GM18861 (cell line): Measurements from ENCODE around the gene RPL37.
A peak's percentile ranks its signal among the peaks of the same experiment; 100 is the strongest.
"Not testable (repeated sequence)": the region's sequence is repeated elsewhere in the genome, so short reads cannot be mapped to it uniquely, and the experiment has no call there.

Source experiments
- ATAC-seq: cut with Tn5 transposase; IDR thresholded peaks from one replicate; pipeline ENCODE4 v1.9.1; 2021; ENCODE audit not compliant: unreplicated experiment

Gene RPL37

GRCh38 chr5:40834391-40834848 is 602 bp downstream of the RPL37 start:
- ATAC-seq: no peak

DNA sequence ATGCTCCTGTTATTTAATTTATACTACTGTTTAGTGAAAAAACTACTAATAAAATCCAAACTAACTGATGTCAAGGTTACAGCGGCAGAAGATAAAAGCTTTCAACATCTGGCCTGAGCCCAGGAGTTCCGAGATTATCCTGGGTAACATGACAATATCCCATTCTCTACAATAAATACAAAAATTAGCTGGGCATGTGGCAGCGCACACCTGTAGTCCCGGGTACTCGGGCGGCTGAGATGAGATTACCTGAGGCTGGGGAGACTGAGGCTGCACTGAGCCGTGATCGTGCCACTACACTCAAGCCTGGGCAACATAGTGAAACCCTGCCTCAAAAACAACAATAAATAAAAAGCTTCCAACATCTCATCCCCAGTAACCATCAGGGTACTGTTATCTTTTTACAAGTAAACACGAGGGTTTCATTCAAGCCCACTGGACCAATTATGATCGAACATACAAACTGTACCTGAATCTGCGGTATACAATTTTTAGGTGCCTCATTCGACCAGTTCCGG is 1.3 kb downstream of the RPL37 start:
- no peak for ATAC-seq

- ATAC-seq: no peak
These were observed 2.7 kb downstream of the RPL37 start for GRCh38 chr5:40832345-40832744.

DNA sequence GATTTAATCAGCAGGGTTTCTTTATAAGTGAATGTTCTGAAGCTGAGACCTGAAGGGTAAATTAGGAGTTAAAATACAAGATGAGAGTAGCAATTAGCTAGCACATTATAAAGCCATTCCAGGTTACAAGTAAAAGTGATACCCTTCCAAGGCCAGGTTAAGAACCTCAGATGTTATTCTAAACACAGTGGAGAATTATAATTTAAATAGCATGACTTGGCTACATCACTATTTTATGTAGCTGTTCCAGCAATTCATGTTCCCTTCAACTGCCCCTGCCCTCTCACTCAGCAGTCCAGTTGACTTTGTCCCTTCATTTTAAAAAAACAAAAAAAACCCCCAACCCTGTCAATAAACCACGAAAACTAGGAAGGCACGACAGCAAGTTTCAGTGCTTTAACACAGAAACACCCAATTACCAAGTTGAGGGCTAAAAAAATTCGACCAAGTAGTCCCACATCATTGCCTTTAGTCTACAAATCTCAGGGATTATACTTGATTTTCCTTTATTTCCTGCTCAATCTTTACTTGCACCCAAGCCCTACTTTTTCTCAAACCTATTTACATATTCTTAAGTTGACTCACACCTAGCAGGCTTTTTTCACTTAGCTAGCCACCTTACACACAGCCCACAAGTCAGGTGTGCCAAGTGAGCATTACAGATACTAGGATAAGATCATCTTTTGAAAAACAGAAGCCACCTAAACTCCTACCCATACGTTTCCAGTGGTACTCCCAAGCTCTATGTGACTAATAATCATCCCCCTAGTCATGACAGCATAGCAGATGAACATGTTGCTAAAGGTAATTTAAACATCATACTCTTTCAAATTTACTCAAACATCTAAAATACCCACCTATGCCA is 3.4 kb downstream of the RPL37 start:
- no peak for ATAC-seq

GRCh38 chr5:40829748-40830533 is 5.1 kb downstream of the RPL37 start:
- ATAC-seq: no peak

DNA sequence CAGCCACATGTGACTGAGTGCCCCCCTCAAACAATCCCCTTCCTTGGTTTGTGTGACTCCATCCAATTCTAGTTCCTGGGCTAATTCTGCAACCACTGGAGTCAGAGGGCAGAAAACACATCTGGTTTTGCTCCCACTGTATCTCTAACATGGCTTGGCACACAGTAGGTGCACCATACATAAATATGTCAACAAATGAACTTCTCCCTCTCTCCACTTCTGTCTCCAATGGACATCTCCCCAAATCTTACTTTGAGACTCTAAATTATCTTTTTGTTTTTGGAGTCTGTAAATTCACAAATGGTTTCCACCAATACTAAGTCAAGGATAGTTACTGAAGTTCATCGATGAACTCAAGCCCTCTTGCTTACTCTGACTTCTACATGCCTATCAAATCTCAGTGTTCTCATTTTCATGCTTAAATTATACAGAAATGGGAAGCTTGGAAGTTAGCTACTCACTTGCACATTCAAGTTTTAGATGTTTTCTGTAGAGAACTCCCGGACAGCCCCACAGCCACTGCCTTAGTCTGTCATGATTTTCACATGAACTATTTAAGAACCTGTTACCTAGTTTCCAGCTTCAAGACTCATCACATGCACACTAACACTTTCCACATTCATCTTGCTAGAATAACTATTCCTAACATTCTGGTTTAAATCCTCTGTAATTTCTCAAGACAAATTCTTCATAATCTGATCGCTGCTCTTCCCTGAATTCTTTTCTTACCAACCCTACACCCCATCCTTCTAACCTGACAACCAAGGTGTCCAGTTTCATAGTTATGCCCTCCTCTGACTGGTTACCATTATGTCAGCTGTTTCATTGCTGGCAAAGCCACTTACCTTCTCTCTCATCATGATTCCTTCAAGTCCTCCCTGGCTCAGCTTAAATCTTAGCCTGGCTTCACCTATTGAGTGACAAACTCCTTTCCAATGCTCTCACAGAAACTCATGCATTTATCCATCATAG is 6.0 kb downstream of the RPL37 start:
- ATAC-seq: no peak

- ATAC-seq: no peak
These were observed 6.9 kb downstream of the RPL37 start for GRCh38 chr5:40828021-40828631.

DNA sequence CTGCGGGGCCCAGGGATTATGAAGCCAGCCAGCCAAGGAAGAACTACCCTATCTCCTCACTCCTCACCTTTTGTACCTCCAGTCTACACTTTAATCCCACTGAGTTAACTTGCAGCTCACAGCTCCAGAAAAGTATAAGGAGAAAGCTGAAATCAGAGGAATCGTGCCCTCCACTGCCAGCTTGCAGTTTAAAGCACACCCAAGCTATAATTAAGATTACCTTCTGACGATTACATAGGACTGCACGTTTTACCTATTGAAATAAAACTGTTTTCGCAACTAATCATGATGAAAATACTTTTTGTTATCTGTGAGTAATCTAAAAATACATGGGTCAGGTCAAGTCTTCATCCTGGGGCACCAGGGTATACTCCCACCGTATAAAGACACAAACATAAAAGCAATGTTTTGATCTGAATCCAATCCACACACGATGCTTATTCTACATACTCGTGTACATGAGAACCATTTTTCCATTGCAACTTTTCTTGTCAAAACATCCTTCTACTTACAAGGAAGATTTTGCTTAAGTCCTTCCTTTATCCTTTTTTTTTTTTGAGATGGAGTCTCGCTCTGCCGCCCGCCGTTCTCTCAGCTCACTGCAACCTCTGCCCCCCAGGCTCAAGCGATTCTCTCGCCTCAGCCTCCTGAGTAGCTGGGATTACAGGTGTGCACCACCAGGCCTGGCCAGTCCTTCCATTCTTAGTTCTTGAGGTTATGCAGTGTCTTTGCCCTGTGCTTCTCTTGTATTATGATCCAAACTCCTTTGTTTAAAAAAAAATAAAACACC is 7.6 kb downstream of the RPL37 start:
- no peak for ATAC-seq

DNA sequence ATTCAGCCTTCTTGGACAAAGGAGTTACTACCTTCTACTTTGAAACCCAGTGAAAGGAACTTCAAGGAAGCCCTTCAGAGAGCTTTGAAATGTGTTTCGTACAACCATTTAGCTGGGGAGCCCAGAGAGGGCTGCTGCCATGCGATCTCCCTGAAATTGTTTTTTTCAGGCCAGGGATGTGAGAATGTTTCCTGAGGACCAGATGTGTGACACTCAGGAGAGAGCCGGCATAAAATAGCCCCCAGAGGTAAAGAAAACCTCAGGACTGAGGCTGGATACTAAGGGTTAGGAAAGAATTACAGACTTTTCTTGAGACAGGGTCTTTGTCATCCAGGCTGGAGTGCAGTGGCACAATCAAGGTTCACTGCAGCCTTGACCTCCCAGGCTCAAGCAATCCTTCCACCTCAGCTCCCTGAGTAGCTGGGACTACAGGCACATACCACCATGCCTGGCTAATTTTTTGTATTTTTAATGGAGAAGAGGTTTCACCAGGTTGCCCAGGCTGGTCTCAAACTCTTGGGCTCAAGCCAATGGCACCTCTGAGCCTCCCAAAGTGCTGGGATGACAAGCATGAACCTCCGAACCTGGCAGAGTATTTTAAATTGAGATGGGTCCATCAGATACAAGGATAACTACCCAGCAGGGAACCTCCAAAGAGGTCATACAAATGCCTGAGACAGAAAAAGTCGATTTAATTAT is 8.4 kb downstream of the RPL37 start:
- no peak for ATAC-seq

DNA sequence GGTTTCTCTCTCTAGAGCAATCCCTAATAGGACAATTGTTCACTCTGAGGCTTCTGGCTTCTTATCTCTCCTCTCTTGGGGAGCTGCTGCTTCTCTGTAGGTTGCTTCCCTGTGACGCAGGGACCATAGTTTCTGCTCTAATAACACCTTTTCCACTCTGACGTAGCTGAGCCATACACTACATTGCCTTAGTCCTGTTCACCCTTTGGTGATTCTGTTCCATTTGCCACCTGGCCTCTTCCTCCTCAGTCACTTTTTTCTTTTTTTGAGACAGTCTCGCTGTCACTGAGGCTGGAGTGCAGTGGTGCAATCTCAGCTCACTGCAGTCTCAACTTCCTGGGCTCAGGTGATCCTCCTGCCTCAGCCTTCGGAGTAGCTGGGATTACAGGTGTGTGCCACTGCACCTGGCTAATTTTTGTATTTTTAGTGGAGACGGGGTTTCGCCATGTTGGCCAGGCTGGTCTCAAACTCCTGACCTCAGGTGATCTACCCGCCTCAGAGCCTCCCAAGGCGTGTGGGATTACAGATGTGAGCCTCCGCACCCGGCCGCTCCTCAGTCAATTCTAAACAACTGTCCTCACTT is 9.5 kb downstream of the RPL37 start:
- not testable (repeated sequence) for ATAC-seq

DNA sequence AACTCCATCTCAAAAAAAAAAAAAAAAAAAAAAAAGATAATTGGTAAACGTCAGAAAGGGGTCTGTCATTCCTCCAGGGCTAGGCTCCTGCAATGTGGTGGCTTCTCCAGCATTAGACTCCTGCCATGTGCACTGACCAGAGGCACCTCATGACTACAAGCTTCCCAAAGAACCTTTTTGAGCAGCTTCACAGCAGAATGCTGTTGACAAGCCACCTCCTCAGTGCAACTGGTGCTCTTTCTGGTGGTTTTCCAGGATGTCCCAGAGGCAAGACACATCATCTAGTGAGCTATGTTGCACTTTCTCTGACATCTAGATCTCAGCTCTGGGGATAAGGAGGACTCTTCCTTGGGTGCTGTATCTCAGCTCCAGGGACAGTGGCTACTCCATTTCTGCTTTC is 11.6 kb downstream of the RPL37 start:
- no peak for ATAC-seq

DNA sequence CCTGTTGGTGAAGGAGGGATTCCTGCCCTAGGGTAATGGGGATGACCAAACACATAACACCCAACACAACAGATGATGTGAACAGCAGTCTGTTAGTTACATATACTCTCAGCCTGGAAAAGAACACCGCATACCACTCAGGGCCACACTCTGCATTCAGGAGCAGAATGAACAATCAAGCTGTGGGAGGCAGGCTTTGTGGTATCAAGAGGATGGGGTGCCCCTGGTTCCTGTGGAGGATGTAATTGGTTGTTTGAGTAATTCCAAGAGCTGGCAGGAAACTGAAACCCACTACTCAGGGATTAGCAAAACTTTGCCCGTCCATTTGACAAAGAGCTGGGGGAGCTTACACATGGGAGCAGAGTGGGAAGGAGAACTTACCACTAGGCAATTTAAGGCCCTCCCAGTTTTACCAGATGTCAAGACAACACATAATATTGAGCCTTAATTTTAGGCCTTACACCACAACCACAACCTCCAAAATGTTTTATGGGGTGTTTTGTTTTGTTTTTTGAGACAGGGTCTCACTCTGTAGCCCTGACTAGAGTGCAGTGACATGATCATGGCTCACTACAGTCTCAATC is 21.2 kb downstream of the RPL37 start:
- ATAC-seq: no peak

- ATAC-seq: no peak
These were observed 22.9 kb downstream of the RPL37 start for GRCh38 chr5:40812125-40812524.

- ATAC-seq: no peak
These were observed 33.1 kb downstream of the RPL37 start for GRCh38 chr5:40801771-40802562.

DNA sequence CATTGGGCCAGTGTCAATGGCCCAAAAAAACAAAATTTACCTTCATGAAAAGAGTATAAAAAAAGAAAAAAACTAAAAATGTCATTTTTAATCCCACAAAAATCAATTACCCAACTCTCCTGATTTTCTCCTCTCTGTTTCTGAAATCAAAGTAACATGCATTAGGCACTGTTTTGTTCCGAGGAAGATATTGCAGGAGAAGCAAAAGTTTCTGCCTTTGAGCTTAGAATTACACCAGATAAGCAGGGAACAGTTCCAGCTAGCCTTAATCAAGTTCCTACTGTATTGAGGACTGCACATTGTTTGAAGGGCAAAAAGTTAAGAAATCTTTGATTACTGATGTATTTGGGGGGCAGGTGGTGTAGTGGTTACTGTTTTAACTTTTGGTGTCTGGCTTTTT is 35.8 kb downstream of the RPL37 start:
- no peak for ATAC-seq

GRCh38 chr5:40798801-40799210 is 36.2 kb downstream of the RPL37 start:
- peak; percentile 1 for ATAC-seq
